ENCODE data around the gene DOHH.
"Not testable (repeated sequence)": the region's sequence is repeated elsewhere in the genome, so short reads cannot be mapped to it uniquely, and the experiment has no call there.

The DOHH gene

DNA sequence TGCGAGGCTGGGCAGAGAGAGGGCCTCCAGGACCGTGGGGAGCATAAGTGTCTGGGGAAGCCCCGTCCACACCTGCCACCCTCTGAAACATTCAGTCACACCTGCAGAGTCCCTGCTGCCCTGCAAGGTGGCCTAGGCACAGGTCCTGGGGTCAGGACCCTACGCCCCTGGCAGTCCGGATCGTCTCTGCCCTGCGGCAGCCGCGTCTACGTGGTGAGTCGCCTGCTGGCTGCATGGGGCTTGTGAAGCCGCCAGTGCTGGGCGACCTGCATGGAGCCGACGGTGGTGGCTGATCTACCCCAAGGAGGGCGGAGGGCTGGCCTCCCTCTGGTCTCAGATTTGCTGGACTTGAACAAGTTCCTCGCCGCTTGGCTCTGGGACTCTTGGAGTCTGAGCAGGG lies 18.7 kb upstream of the DOHH start:
- DNase-seq (ENCODE audit: low read depth), result no peak

DNA sequence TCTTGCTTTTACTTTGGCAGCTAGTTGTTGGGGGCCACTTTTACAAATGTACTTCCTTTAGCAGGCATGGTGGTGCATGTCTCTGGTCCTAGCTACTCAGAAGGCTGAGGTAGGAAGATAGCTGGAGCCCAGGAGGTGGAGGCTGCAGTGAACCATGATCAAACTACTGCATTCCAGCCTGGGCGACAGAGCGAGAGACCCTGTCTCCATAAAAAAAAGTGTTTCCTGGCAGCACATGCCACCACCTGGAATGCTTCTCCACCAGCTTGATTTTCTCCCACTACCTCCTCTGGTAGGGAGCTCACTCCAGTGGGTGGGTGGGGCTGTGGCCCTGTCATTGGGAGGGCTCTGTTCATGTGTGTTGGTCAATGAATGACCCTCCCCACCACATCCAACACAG lies 18.2 kb upstream of the DOHH start:
- no peak for DNase-seq (ENCODE audit: low read depth)

DNA sequence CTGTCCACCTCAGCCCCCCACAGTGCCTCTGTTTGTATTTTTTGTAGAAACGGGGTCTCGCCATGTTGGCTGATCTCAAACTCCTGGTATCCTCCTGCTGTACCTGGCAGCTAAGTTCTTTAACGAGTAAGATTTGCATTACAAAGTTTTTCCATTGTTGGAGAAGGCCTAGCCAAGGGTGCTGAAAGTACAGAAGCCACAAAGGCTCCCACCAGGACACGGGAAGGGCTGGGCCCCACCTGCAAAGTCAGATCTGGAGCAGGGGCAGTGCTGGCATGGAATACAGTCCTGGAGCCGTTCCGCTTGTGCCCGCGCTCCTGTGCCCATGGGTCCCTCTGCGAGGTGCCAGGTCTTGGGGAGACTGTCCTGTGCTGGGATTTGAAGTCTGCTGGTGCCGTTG lies 17.8 kb upstream of the DOHH start:
- DNase-seq (ENCODE audit: low read depth), result no peak

DNA sequence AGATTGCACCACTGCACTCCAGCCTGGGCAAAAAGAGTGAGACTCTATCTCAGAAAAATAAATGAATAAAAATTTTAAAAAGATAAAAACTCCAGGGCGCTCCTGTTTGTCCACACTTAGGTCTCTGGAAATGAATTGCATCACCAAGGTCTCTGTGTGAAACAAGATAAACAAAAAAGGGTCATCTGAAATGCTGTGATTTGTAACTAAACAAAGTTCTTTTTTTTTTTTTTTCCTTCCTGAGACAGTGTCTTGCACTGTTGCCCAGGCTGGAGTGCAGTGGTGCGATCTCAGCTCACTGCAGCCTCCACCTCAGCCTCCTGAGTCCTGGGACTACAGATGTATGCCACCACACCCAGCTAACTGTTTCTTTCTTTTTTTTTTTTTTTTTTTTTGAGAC lies 17.2 kb upstream of the DOHH start:
- no peak for DNase-seq (ENCODE audit: low read depth)

GRCh38 chr19:3516675-3517207 lies 16.3 kb upstream of the DOHH start:
- no peak for DNase-seq (ENCODE audit: low read depth)

- DNase-seq (ENCODE audit: low read depth), result no peak
These were observed 15.5 kb upstream of the DOHH start for GRCh38 chr19:3515891-3516422.

DNA sequence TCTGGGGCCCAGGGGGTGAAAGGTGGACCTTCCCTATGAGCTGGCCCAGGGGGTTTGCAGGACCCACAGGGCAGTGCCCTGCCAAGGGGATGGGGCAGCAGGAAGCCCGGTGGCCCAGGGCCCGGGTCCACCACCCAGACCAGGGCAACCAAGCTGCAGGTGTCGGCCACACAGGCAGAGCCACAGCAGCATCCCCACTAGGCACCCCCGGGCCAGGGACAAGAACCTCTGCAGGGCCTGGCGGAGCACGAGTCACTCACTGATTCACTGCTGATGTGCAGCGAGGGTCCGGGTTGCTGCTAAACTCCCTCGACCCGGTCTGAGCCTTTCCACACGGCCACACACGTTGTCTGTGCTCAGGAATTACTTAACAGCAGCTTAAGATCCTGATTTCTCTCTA lies 14.5 kb upstream of the DOHH start:
- no peak for DNase-seq (ENCODE audit: low read depth)

- no peak for DNase-seq (ENCODE audit: low read depth)
These were observed 13.0 kb upstream of the DOHH start for GRCh38 chr19:3513229-3514140.

DNA sequence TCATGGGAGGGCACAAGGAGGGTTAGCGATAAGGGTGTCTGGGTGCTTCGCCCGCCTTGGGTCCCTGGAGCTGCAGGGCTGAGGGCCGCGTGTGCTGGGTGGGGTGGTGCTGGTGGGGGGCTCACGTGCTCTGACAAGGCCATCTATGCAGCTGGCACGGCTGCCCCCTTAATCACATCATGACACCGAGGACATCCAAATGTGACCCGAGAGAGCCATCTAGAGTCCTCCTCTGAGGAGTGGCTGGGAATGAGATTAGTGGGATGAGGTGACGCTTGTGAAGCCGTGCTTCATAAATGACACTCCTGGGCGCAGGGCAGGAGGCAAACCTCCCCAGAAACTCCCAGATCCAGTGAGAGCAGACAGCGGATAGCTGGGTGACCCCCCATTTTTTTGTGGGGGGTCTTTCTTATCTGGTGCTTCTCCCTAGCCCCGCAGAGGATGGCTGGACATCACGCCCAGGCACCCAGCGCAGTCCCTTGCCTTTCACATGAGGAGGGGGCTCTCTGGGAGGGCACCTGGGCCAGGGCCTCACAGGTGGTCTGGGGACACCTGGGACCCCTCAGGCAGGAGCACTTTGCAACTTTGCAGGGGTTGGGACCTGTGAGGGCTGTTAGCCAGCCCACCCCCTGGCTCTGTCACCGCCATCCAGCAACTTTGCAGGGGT lies 12.2 kb upstream of the DOHH start:
- DNase-seq (ENCODE audit: low read depth), result no peak

DNA sequence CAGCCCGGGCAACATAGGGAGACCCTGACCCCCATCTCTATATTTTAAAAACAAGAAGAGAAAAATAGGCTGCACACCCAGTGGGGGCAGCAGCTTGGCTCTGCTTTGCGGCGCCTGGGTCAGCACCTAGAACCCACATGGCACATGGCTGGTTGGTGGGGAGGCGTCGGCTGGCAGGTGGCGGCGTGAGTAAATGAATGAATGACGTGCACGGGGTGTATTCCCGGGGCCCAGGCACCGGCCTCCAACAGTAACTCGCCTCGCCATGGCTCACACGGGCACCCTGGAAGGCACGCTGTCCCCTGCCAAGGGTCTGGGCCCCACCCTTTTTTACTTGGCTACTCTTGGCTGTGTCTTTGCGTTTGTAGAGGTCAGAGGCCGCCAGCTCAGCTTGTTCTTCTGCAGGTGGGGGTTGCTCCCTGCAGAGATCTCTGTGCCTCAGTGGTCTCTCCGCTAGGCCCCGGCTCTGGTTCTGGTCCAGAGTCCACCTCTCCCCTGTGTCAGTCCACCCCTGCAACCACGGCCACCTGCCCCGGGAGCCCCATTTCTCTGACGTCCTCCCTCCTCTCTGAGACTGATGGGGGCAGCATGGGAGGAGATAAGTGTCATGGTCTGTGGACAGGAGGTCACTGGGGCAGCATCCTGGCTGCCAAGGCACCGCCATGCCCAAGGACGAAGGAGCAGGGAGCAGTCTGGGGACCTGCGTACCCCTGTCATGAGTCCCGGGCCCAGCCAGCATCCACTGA lies 11.2 kb upstream of the DOHH start:
- no peak for DNase-seq (ENCODE audit: low read depth)

DNA sequence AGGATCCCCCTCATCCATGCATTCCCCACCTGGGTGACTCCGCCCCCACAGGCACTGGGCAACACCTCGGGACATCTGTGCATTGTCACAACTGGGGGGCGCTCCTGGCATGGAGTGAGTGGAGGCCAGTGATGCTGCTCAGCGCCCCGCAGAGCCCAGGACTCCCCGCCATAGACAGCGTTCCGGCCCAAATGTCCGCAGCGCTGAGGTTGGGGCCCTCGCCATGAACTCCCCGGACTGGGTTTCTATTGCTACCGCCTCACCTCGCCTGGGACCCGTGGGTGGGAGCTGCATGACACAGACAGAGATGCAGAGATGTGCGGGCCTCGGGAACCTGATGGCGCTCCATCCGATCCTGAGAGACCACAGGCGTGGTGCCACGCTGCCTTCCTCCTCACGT lies 10.3 kb upstream of the DOHH start:
- no peak for DNase-seq (ENCODE audit: low read depth)

GRCh38 chr19:3509566-3509989 lies 9.1 kb upstream of the DOHH start:
- DNase-seq (ENCODE audit: low read depth), result no peak

GRCh38 chr19:3508771-3509535 lies 8.5 kb upstream of the DOHH start:
- no peak for DNase-seq (ENCODE audit: low read depth)

DNA sequence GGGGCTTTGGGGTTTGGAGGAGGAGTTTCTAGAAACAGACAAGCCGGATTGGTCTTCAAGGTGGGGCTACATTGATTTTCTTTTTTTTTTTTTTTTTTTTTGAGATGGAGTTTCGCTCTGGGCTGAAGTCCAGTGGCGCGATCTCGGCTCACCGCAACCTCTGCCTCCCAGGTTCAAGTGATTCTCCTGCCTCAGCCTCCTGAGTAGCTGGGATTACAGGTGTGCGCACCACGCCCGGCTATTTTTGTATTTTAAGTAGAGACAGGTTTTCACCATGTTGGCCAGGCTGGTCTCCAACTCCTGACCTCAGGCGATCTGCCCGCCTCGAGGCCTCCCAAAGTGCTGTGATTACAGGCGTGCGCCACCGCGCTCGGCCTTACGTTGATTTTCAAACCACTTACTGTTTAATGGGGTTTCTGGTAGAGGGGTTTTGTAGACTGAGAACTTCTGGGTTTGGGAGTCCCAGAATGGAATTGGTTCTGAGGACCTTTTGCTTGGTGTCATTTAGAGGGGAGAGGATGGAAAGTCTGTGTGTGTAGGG lies 7.7 kb upstream of the DOHH start:
- not testable (repeated sequence) for DNase-seq (ENCODE audit: low read depth)

DNA sequence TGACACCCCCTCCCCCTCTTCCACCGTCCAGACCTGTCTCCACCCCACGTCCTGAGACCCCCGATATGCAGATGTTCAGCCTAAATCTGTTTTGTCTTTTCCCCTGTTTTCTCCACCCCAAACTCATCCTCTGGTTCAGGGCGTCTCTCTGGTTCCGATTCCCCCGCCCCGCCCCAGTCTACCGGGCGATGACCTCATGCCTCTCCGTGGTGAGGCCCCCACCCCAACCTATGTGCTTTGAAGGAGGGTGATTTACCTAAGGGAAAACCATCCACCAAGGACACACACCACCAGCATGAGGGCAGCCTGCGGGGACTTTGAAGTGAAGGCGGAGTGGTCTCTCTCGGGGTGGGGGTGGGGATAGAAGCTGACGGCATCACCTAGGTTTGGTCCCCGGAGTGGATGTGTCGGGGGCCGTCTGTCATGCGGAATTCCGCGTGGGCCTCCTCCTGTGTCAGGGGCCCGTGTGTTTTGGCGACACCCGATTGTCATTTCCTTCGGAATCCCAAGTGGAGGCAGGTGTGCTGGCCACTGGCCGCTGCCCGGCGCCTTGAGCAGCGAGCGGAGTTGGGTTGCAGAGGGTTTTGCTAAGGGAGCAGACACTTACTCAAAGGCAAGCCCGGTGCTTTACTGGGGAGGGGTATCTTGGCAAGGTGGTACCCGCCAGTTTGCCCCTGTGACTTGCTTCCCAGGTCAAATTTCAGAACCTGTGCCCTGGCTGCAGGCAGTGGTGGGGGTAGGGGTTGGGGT lies 7.1 kb upstream of the DOHH start:
- no peak for DNase-seq (ENCODE audit: low read depth)

GRCh38 chr19:3506384-3507340 lies 6.2 kb upstream of the DOHH start:
- DNase-seq (ENCODE audit: low read depth), result no peak

GRCh38 chr19:3505598-3506383 lies 5.3 kb upstream of the DOHH start, which contains the start of gene FZR1:
FZR1 (plus strand) TSS chr19:3506311; CDS start chr19:3522990, 16,679 bp downstream.
- DNase-seq (ENCODE audit: low read depth), result peak; percentile 99

GRCh38 chr19:3504735-3505134 lies 4.3 kb upstream of the DOHH start:
- no peak for DNase-seq (ENCODE audit: low read depth)

Data from activated T-cell treated with anti-CD3 and anti-CD28 coated beads for 24 hours (primary cell).